ENCODE results near the gene CRLF2. TPM values are rescaled to one million over a fixed set of nuclear protein-coding genes. Genes with fewer than 3 reads are reported as not detected.

Gene CRLF2
- total RNA-seq, 4 donors from 2014 or later: 0.22 to 1.5 TPM; not detected in 2

GRCh38 chrX:1244164-1245076 lies 32.0 kb upstream of the CRLF2 start:
- TF ChIP-seq CTCF (IDR thresholded peaks at IDR 0.05; ENCODE audit: low read depth): no peak

- TF ChIP-seq CTCF (IDR thresholded peaks at IDR 0.05; ENCODE audit: low read depth): no peak
Observed at GRCh38 chrX:1242891-1243402, 30.5 kb upstream of the CRLF2 start.

- TF ChIP-seq CTCF (IDR thresholded peaks at IDR 0.05; ENCODE audit: low read depth): no peak
Observed at GRCh38 chrX:1239681-1240142, 27.3 kb upstream of the CRLF2 start.

GRCh38 chrX:1231850-1232465 lies 19.5 kb upstream of the CRLF2 start:
- no peak for TF ChIP-seq CTCF (IDR thresholded peaks at IDR 0.05; ENCODE audit: low read depth)

GRCh38 chrX:1226249-1226648 lies 13.8 kb upstream of the CRLF2 start:
- no peak for TF ChIP-seq CTCF (IDR thresholded peaks at IDR 0.05; ENCODE audit: low read depth)

- TF ChIP-seq CTCF (IDR thresholded peaks at IDR 0.05; ENCODE audit: low read depth): no peak
Observed at GRCh38 chrX:1224954-1225353, 12.5 kb upstream of the CRLF2 start.

GRCh38 chrX:1223242-1223600 lies 10.8 kb upstream of the CRLF2 start:
- no peak for TF ChIP-seq CTCF (IDR thresholded peaks at IDR 0.05; ENCODE audit: low read depth)

Data from subcutaneous adipose tissue (tissue), 4 donors.